Measurements from ENCODE around the gene CLDN10.

The CLDN10 gene

GRCh38 chr13:95523598-95523997, 28.9 kb upstream of the CLDN10 start:
- no peaks in the 10 kb centered on the region for H3K9me3 Mint-ChIP-seq
- H3K27me3 Mint-ChIP-seq, result peaks cover 21 to 31% of the 10 kb centered on the region in 2 donors
- DNase-seq (no peak), ATAC-seq (replicated peaks) (no peak)
- H3K27ac Mint-ChIP-seq, result no peak overlapping the region
- no peak overlapping the region for H3K4me3 Mint-ChIP-seq
- H3K4me1 Mint-ChIP-seq (ENCODE audit: low read depth in 2 of 2), result no peaks in the 10 kb centered on the region
- H3K36me3 Mint-ChIP-seq (ENCODE audit: insufficient read depth), result no peaks in the 10 kb centered on the region

- Mint-ChIP-seq H3K36me3 (ENCODE audit: insufficient read depth) (no peaks in the 10 kb centered on the region), H3K27me3 (peaks cover 19 to 29% of the 10 kb centered on the region in 2 donors), H3K4me1 (ENCODE audit: low read depth in 2 of 2) (no peaks in the 10 kb centered on the region), H3K4me3 (no peak overlapping the region), H3K27ac (no peak overlapping the region), H3K9me3 (no peaks in the 10 kb centered on the region)
- DNase-seq (no peak), ATAC-seq (replicated peaks) (no peak)
Observed at GRCh38 chr13:95524264-95524901, 28.1 kb upstream of the CLDN10 start.

- H3K27me3 Mint-ChIP-seq, result peaks cover 26 to 54% of the 10 kb centered on the region in 2 donors
- H3K4me3 Mint-ChIP-seq, result no peak overlapping the region
- DNase-seq, result no peak
- H3K36me3 Mint-ChIP-seq (ENCODE audit: insufficient read depth), result no peaks in the 10 kb centered on the region
- H3K9me3 Mint-ChIP-seq, result no peaks in the 10 kb centered on the region
- H3K4me1 Mint-ChIP-seq (ENCODE audit: low read depth in 2 of 2), result no peaks in the 10 kb centered on the region
- ATAC-seq (replicated peaks), result no peak
- no peak overlapping the region for H3K27ac Mint-ChIP-seq
Observed at GRCh38 chr13:95527955-95528354, 24.6 kb upstream of the CLDN10 start.

- Mint-ChIP-seq H3K9me3 (no peaks in the 10 kb centered on the region), H3K36me3 (ENCODE audit: insufficient read depth) (no peaks in the 10 kb centered on the region), H3K4me3 (no peak overlapping the region), H3K4me1 (ENCODE audit: low read depth in 2 of 2) (no peaks in the 10 kb centered on the region), H3K27ac (no peak overlapping the region), H3K27me3 (peaks cover 39 to 73% of the 10 kb centered on the region in 2 donors)
- no peak for DNase-seq
- no peak for ATAC-seq (replicated peaks)
Observed at GRCh38 chr13:95530178-95530577, 22.3 kb upstream of the CLDN10 start.

- H3K27ac Mint-ChIP-seq, result no peak overlapping the region
- ATAC-seq (replicated peaks) (no peak), DNase-seq (no peak)
- H3K27me3 Mint-ChIP-seq, result peaks cover 37 to 65% of the 10 kb centered on the region in 2 donors
- no peaks in the 10 kb centered on the region for H3K9me3 Mint-ChIP-seq
- H3K4me1 Mint-ChIP-seq (ENCODE audit: low read depth in 2 of 2), result no peaks in the 10 kb centered on the region
- H3K4me3 Mint-ChIP-seq, result no peak overlapping the region
- H3K36me3 Mint-ChIP-seq (ENCODE audit: insufficient read depth), result no peaks in the 10 kb centered on the region
Observed at GRCh38 chr13:95533545-95534160, 18.9 kb upstream of the CLDN10 start.

GRCh38 chr13:95535243-95535642, 17.3 kb upstream of the CLDN10 start:
- H3K36me3 Mint-ChIP-seq (ENCODE audit: insufficient read depth), result no peaks in the 10 kb centered on the region
- DNase-seq, result no peak

GRCh38 chr13:95536632-95537241, 15.8 kb upstream of the CLDN10 start:
- Mint-ChIP-seq H3K27ac (no peak overlapping the region), H3K4me1 (ENCODE audit: low read depth in 2 of 2) (no peaks in the 10 kb centered on the region), H3K4me3 (no peak overlapping the region), H3K27me3 (peaks cover 43 to 52% of the 10 kb centered on the region in 2 donors), H3K9me3 (no peaks in the 10 kb centered on the region), H3K36me3 (ENCODE audit: insufficient read depth) (no peaks in the 10 kb centered on the region)
- DNase-seq, result no peak
- no peak for ATAC-seq (replicated peaks)

More at GRCh38 chr13:95535243-95535642, 17.3 kb upstream of the CLDN10 start:
- H3K27ac Mint-ChIP-seq, result no peak overlapping the region
- ATAC-seq (replicated peaks), result no peak
- H3K4me1 Mint-ChIP-seq (ENCODE audit: low read depth in 2 of 2), result no peaks in the 10 kb centered on the region
- H3K27me3 Mint-ChIP-seq, result peaks cover 38 to 64% of the 10 kb centered on the region in 2 donors
- H3K4me3 Mint-ChIP-seq, result no peak overlapping the region
- no peaks in the 10 kb centered on the region for H3K9me3 Mint-ChIP-seq

GRCh38 chr13:95540888-95541287, 11.6 kb upstream of the CLDN10 start:
- Mint-ChIP-seq H3K4me3 (no peak overlapping the region), H3K36me3 (ENCODE audit: insufficient read depth) (no peaks in the 10 kb centered on the region), H3K27ac (no peak overlapping the region), H3K4me1 (ENCODE audit: low read depth in 2 of 2) (no peaks in the 10 kb centered on the region), H3K27me3 (peaks cover 12 to 19% of the 10 kb centered on the region in 2 donors), H3K9me3 (no peaks in the 10 kb centered on the region)
- ATAC-seq (replicated peaks) (no peak), DNase-seq (no peak)

GRCh38 chr13:95541308-95541707, 11.2 kb upstream of the CLDN10 start:
- Mint-ChIP-seq H3K27me3 (peaks cover 9 to 17% of the 10 kb centered on the region in 2 donors), H3K27ac (no peak overlapping the region), H3K9me3 (no peaks in the 10 kb centered on the region), H3K4me3 (no peak overlapping the region), H3K36me3 (ENCODE audit: insufficient read depth) (no peaks in the 10 kb centered on the region), H3K4me1 (ENCODE audit: low read depth in 2 of 2) (no peaks in the 10 kb centered on the region)
- ATAC-seq (replicated peaks) (no peak), DNase-seq (no peak)

- no peak for DNase-seq
- H3K27me3 Mint-ChIP-seq, result peaks cover 9 to 22% of the 10 kb centered on the region in 2 donors
- no peaks in the 10 kb centered on the region for H3K4me1 Mint-ChIP-seq (ENCODE audit: low read depth in 2 of 2)
- H3K9me3 Mint-ChIP-seq, result no peaks in the 10 kb centered on the region
- no peak overlapping the region for H3K27ac Mint-ChIP-seq
- H3K4me3 Mint-ChIP-seq, result no peak overlapping the region
- ATAC-seq (replicated peaks), result no peak
- no peaks in the 10 kb centered on the region for H3K36me3 Mint-ChIP-seq (ENCODE audit: insufficient read depth)
Observed at GRCh38 chr13:95541911-95542474, 10.5 kb upstream of the CLDN10 start.

GRCh38 chr13:95544293-95544692, 8.2 kb upstream of the CLDN10 start:
- Mint-ChIP-seq H3K36me3 (ENCODE audit: insufficient read depth) (no peaks in the 10 kb centered on the region), H3K9me3 (no peaks in the 10 kb centered on the region), H3K27me3 (peaks cover 13 to 33% of the 10 kb centered on the region in 2 donors), H3K4me3 (no peak overlapping the region), H3K4me1 (ENCODE audit: low read depth in 2 of 2) (no peaks in the 10 kb centered on the region), H3K27ac (no peak overlapping the region)
- ATAC-seq (replicated peaks) (no peak), DNase-seq (no peak)

- Mint-ChIP-seq H3K9me3 (no peaks in the 10 kb centered on the region), H3K27ac (no peak overlapping the region), H3K27me3 (peaks cover 37 to 48% of the 10 kb centered on the region in 2 donors), H3K36me3 (ENCODE audit: insufficient read depth) (no peaks in the 10 kb centered on the region), H3K4me3 (no peak overlapping the region), H3K4me1 (ENCODE audit: low read depth in 2 of 2) (no peaks in the 10 kb centered on the region)
- DNase-seq (no peak), ATAC-seq (replicated peaks) (no peak)
Observed at GRCh38 chr13:95546919-95547318, 5.6 kb upstream of the CLDN10 start.

GRCh38 chr13:95547531-95548167, 4.9 kb upstream of the CLDN10 start:
- no peak for ATAC-seq (replicated peaks)
- no peak for DNase-seq
- no peak overlapping the region for H3K4me3 Mint-ChIP-seq
- peaks cover 39 to 46% of the 10 kb centered on the region in 2 donors for H3K27me3 Mint-ChIP-seq
- H3K27ac Mint-ChIP-seq, result no peak overlapping the region
- no peaks in the 10 kb centered on the region for H3K4me1 Mint-ChIP-seq (ENCODE audit: low read depth in 2 of 2)
- no peaks in the 10 kb centered on the region for H3K36me3 Mint-ChIP-seq (ENCODE audit: insufficient read depth)
- no peaks in the 10 kb centered on the region for H3K9me3 Mint-ChIP-seq
